ENCODE data around the gene COL4A4. TPM values are rescaled to one million over a fixed set of nuclear protein-coding genes. Genes with fewer than 3 reads are reported as not detected.

The COL4A4 gene
- total and polyA plus RNA-seq, 12 donors = 0.44 to 41.6 (median 22.1) TPM

DNA sequence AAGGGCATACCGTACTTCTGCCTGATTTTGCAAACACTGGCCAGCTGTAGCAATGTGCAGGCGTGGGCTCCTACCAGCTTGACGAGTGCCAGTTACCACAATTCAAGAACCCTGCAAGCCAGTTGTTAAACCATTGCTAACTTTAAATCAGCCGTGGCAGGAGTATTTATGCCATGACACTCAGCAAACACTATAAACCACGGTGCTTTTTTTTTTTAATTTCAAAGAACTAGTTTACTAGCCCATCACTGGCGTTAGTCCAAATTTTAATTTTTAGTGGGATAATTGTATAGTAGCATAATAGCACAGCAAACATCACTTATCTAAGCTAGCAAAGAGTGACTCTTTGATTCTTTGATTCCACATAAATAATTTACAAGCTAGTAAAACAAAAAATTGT, 111.1 kb downstream of the COL4A4 start:
- intact Hi-C loops (cut with DNase I) = no loop called here
- no peak overlapping the region for H3K4me3 ChIP-seq
- DNase-seq = no peak
- no peaks in the 10 kb centered on the region for H3K4me1 ChIP-seq (replicated peaks in 1 of 2)
- TF ChIP-seq POLR2A (IDR thresholded peaks at IDR 0.05) = no peak
- TF ChIP-seq, protein P1, sequence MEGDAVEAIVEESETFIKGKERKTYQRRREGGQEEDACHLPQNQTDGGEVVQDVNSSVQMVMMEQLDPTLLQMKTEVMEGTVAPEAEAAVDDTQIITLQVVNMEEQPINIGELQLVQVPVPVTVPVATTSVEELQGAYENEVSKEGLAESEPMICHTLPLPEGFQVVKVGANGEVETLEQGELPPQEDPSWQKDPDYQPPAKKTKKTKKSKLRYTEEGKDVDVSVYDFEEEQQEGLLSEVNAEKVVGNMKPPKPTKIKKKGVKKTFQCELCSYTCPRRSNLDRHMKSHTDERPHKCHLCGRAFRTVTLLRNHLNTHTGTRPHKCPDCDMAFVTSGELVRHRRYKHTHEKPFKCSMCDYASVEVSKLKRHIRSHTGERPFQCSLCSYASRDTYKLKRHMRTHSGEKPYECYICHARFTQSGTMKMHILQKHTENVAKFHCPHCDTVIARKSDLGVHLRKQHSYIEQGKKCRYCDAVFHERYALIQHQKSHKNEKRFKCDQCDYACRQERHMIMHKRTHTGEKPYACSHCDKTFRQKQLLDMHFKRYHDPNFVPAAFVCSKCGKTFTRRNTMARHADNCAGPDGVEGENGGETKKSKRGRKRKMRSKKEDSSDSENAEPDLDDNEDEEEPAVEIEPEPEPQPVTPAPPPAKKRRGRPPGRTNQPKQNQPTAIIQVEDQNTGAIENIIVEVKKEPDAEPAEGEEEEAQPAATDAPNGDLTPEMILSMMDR (IDR thresholded peaks at IDR 0.05) = no peak
- H3K27me3 ChIP-seq = no peaks in the 10 kb centered on the region
- 77 to 79% (median 78%) methylated on average over 6 of the region's 6 CpGs for WGBS, 4 donors
- no peak overlapping the region for H3K27ac ChIP-seq
- peaks cover 0 to 22% of the 10 kb centered on the region in 2 donors for H3K36me3 ChIP-seq (replicated peaks in 1 of 2)
- no peaks in the 10 kb centered on the region for H3K9me3 ChIP-seq (replicated peaks in 1 of 3)

DNA sequence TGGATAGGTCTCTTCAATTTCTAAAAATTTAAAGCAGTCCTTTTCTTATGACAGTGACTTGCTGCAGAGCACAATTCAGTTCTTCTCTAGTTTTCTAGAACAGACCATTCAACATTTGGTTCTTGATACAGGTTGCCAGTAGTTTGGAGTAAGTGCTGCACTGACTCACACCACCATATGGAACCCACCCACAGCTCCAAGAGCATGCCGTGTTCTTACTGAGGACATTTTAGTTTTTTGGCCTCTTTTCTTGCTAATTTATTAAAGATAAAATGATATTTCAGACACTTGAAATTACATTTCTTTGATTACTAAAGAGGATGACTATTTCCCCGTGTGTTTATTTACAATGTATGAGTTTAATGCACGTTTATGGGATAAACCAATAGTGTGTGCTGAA, 120.0 kb downstream of the COL4A4 start:
- intact Hi-C loops (cut with DNase I) = no loop called here
- peaks cover 0 to 4% of the 10 kb centered on the region in 2 donors for H3K36me3 ChIP-seq (replicated peaks in 1 of 2)
- 91 to 96% (median 94%) methylated on average over 3 of the region's 3 CpGs for WGBS, 4 donors

DNA sequence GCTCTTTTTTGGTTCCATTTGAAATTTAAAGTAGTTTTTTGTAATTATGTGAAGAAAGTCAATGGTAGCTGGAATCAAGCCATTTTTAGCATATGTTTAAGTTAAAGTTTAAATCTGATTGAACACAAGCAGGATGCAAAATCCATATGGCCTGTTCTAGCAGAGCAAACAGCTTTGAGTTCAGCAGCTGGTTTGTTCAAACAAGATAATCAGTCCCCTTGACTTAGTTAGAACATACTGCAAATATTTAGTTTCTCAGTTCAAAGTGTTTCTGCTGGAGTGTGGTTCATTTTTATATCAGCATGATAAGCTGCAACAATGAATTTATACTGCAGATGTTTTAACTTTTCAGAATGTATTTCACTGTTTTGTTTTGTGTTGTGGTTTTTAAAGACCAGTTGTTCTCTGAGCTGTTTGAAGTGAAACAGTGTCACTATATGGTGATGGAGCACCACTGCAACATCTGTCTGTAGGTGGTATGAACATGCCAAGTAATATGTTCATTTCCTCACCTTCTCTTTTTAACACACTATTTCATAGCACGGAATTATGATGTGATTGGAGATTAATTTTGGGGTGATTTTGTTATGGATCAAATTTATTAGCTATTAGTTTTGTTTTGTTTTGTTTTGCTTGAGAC, 125.3 kb downstream of the COL4A4 start:
- TF ChIP-seq POLR2A (IDR thresholded peaks at IDR 0.05) = no peak
- TF ChIP-seq, protein P1 (IDR thresholded peaks at IDR 0.05) = no peak
- intact Hi-C loops (cut with DNase I) = no loop called here

More for the DNA sequence above, 120.0 kb downstream of the COL4A4 start:
- Histone ChIP-seq H3K27me3 (no peaks in the 10 kb centered on the region), H3K4me3 (no peak overlapping the region), H3K9me3 (replicated peaks in 1 of 3) (no peaks in the 10 kb centered on the region), H3K27ac (no peak overlapping the region), H3K4me1 (replicated peaks in 1 of 2) (no peaks in the 10 kb centered on the region)
- TF ChIP-seq, protein P1 (IDR thresholded peaks at IDR 0.05) = no peak
- DNase-seq = no peak

DNA sequence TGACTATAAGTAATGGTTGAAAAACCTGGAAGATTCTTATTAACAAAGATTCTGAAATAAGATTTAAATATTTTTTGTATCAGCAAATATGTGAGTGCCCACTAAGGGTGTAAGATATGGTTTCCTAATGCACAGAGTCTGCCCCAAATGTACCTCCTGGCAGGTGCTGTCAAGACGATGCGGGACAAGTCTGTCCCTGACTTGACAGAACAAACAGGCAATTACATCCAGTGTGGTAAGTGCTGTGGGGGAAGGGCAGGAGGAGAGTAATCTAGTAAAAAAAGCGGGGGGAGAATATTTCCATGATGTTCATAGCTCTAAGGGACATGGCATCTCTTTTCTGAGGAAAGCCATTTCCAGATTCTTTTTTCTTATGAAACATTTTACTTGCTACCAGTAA, 127.5 kb downstream of the COL4A4 start:
- Histone ChIP-seq H3K27me3 (no peaks in the 10 kb centered on the region), H3K4me3 (no peak overlapping the region), H3K27ac (no peak overlapping the region), H3K9me3 (replicated peaks in 1 of 3) (no peaks in the 10 kb centered on the region), H3K4me1 (replicated peaks in 1 of 2) (no peaks in the 10 kb centered on the region), H3K36me3 (replicated peaks in 1 of 2) (no peaks in the 10 kb centered on the region)
- DNase-seq = no peak
- no peak for TF ChIP-seq POLR2A (IDR thresholded peaks at IDR 0.05)
- TF ChIP-seq, protein P1 (IDR thresholded peaks at IDR 0.05) = no peak
- intact Hi-C loops (cut with DNase I) = no loop called here
- 77 to 85% (median 83%) methylated on average over 3 of the region's 3 CpGs for WGBS, 4 donors

More for the DNA sequence above, 125.3 kb downstream of the COL4A4 start:
- H3K4me3 ChIP-seq = no peak overlapping the region
- H3K27me3 ChIP-seq = no peaks in the 10 kb centered on the region
- 88 to 92% (median 91%) methylated on average over 1 of the region's 1 CpG for WGBS, 4 donors
- no peaks in the 10 kb centered on the region for H3K4me1 ChIP-seq (replicated peaks in 1 of 2)
- H3K9me3 ChIP-seq (replicated peaks in 1 of 3) = no peaks in the 10 kb centered on the region
- H3K36me3 ChIP-seq (replicated peaks in 1 of 2) = peaks cover 0 to 4% of the 10 kb centered on the region in 2 donors
- H3K27ac ChIP-seq = no peak overlapping the region
- DNase-seq = no peak
